Left ventricle myocardium inferior (tissue), 1 donor: Measurements from ENCODE around the gene ABCF1. TPM values are rescaled to one million over a fixed set of nuclear protein-coding genes. Genes with fewer than 3 reads are reported as not detected.

Experiments
- DNase-seq: peaks from one replicate; pipeline ENCODE4 v3.0.0-alpha.2; 2020
- H3K27ac ChIP-seq: fragments of 200-600 bp; replicated peaks from 2 replicates; pipeline ENCODE4 v1.8.0; 2021
- H3K27me3 ChIP-seq: fragments of 200-600 bp; 2 replicates; pipeline ENCODE4 v1.8.0; 2021; ENCODE audit warnings: low read depth
- H3K36me3 ChIP-seq: fragments of 200-600 bp; 2 replicates; pipeline ENCODE4 v1.8.0; 2021
- H3K4me1 ChIP-seq: fragments of 200-600 bp; 2 replicates; pipeline ENCODE4 v1.8.0; 2021
- H3K4me3 ChIP-seq: fragments of 200-600 bp; 2 replicates; pipeline ENCODE4 v1.8.0; 2021; ENCODE audit warnings: mild to moderate bottlenecking, moderate library complexity
- H3K9me3 ChIP-seq: fragments of 200-600 bp; replicated peaks from 2 replicates; pipeline ENCODE4 v1.8.0; 2021
- intact Hi-C: fragments of 100-400 bp; cut with micrococcal nuclease; formaldehyde crosslinking; loops from one replicate; pipeline ENCODE4 v1.11.0; 2022
- total RNA-seq: library from RNA; stranded (reverse); fragmentation: NEBNext Ultra II Directional; extraction: Animal tissue kit (Norgen Biotek cat#: 25700); gene quantifications from one replicate; pipeline ENCODE4 v1.2.1, GENCODE V29; 2021
- TF ChIP-seq, protein P1 (sequence below): fragments of 200-600 bp; IDR thresholded peaks from 2 replicates; pipeline ENCODE4 v1.8.0; 2021; ENCODE audit warnings: antibody characterized with exemption, mild to moderate bottlenecking, borderline replicate concordance
- donor health status: DM: no; HTN: yes; CAD: no; lungs with severe emphysema.

ABCF1 gene
- total RNA-seq, 1 donor from 2014 or later = 38.8 TPM

DNA sequence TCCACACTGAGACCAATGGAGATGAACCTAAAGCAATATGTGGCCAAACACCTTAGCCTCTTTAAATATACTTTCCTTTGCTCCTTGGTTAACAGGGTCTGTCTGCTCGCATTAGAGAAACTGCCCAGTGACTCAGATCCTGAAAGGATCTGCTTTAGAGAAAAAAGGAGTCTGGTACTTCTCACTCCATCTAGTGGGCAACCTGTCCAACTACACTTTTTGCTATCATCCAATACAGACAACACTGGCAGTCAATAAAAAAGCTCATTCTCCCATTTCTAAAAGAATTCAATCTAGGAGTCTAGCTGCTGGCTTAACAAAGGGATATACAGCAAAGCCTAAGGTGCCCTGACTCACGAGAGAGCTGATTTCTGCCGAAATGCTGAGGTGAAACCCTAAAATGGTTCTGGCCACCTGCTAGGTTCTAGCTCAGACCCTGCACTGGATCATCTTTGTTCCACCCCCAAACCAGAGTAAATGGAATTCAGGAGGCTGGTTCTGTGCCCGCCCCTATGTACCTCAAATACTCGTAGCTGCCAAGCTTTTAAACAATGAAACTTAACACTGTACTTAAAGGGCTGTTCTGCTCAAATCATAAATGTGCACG lies 26.5 kb upstream of the ABCF1 start:
- Histone ChIP-seq H3K9me3 (no peaks in the 10 kb centered on the region), H3K4me3 (no peak overlapping the region), H3K27me3 (no peaks in the 10 kb centered on the region), H3K4me1 (peaks cover 28% of the 10 kb centered on the region), H3K36me3 (peaks cover 43% of the 10 kb centered on the region), H3K27ac (peak overlapping the region; percentile 21)
- TF ChIP-seq, protein P1, sequence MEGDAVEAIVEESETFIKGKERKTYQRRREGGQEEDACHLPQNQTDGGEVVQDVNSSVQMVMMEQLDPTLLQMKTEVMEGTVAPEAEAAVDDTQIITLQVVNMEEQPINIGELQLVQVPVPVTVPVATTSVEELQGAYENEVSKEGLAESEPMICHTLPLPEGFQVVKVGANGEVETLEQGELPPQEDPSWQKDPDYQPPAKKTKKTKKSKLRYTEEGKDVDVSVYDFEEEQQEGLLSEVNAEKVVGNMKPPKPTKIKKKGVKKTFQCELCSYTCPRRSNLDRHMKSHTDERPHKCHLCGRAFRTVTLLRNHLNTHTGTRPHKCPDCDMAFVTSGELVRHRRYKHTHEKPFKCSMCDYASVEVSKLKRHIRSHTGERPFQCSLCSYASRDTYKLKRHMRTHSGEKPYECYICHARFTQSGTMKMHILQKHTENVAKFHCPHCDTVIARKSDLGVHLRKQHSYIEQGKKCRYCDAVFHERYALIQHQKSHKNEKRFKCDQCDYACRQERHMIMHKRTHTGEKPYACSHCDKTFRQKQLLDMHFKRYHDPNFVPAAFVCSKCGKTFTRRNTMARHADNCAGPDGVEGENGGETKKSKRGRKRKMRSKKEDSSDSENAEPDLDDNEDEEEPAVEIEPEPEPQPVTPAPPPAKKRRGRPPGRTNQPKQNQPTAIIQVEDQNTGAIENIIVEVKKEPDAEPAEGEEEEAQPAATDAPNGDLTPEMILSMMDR = peak; percentile 86
- intact Hi-C loops = loop anchor here (2.0 kb wide), 1 partner anchor 62 kb away; no protein-coding TSS in a partner anchor
- no peak for DNase-seq

DNA sequence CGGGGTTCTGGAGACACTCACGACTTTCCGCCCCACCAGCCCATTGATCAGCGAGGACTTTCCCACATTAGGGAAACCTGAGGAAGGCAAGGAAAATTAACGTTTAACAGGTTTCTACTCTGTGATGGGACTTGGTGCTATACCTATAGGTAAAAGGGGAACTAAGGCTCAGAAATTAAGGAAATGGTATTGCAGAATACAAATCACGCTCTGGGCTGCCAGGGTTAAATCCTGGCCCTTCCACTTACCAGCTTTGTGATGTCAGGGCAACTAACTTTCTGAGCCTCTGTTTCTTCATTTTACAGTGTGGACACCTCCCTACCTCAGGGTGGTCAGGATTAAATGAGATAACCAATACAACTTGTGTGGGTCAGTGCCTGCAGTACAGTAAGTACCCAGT lies 23.8 kb upstream of the ABCF1 start:
- intact Hi-C loops = no loop called here
- Histone ChIP-seq H3K9me3 (no peaks in the 10 kb centered on the region), H3K4me3 (no peak overlapping the region), H3K27ac (no peak overlapping the region), H3K4me1 (peaks cover 19% of the 10 kb centered on the region), H3K36me3 (peaks cover 69% of the 10 kb centered on the region), H3K27me3 (no peaks in the 10 kb centered on the region)
- DNase-seq = no peak
- TF ChIP-seq, protein P1 = no peak

DNA sequence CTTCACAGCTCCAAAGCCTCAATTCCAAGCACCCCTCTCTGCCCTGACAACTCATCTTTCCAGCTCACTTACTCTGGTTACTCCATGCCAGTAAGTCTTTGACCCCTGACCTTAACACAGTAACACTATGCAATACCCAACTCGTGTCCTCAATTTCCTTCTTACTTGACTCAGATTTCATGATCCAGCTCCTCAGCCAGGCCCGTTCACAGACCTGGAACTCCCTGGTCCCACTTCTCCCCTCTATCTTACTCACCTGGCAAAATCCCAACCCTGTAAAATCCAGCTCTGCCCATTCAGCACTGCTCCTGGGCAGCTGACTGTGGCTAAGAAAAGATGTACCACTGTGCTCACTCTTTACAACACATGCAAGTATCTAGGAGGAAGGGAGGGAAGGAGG lies 22.9 kb upstream of the ABCF1 start:
- H3K27ac ChIP-seq = no peak overlapping the region
- peaks cover 79% of the 10 kb centered on the region for H3K36me3 ChIP-seq
- no peaks in the 10 kb centered on the region for H3K27me3 ChIP-seq
- H3K9me3 ChIP-seq = no peaks in the 10 kb centered on the region
- no peak overlapping the region for H3K4me3 ChIP-seq
- intact Hi-C loops = no loop called here
- TF ChIP-seq, protein P1 = no peak
- H3K4me1 ChIP-seq = peaks cover 10% of the 10 kb centered on the region
- DNase-seq = no peak

DNA sequence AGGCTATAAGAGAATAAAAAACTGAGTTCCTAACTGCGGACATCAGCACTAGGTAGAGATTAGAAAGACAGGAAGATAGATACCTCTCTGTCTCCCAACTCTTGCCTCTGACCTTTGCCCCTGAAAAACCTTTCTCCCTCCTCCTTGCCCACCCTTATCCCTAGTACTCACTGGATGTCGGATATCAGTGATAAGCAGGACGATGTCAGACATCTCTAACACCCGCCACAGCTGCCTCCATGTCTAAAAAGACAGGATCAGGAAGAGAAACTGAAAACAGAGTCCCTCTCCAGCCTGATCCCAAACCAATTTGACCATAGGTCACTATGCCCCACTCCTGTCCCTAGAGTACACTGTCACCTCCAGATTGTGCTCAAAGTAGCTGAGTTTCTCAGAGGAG lies 16.8 kb upstream of the ABCF1 start:
- TF ChIP-seq, protein P1 = no peak
- no peaks in the 10 kb centered on the region for H3K27me3 ChIP-seq
- peaks cover 49% of the 10 kb centered on the region for H3K36me3 ChIP-seq
- peak overlapping the region; percentile 98 for H3K27ac ChIP-seq
- DNase-seq = no peak
- intact Hi-C loops = no loop called here
- peak overlapping the region; percentile 90 for H3K4me3 ChIP-seq
- H3K9me3 ChIP-seq = no peaks in the 10 kb centered on the region
- H3K4me1 ChIP-seq = peaks cover 50% of the 10 kb centered on the region

DNA sequence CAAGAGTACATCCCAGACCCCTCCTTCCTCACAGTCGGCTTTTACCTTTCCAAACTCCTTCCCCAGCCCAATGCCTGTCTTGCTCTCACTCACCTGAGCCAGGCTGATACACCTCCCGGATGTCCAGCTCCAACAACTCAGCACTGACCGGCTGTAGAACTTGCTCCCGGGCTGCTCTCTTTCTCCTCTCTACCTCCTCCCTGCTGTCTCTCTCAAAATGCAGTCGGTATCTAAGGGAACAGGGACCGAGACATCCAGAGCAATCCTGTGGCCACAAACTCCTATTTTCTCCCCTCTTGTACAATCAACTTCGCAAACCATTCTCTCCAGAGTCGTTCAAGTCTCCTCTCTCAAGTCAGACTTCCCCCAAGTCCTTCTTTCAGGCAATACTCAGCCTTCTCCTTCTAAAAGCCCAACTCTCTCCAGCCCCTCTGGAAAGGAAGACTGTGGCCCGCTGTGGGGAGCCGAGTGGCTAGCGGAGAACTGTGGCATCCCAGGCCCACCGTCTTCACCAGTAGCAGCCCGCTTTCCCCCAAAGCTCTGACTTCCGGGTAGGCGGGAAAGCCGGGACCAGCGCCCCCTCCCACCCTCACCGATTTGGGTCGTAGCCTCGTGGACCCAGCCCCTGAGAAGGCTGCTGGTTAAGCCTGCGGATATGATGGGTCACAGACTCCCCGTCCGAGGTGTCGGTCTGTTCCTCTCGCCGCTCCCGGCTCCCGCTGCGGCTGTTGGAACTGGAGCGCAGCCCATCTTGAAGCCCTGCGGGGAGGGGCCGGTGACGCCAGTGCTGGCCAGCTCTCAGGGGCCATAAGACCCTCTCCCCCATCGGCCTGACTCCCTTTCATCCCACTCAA lies 16.1 kb upstream of the ABCF1 start:
- peak overlapping the region; percentile 98 for H3K27ac ChIP-seq
- H3K4me1 ChIP-seq = peaks cover 50% of the 10 kb centered on the region
- H3K27me3 ChIP-seq = no peaks in the 10 kb centered on the region
- H3K36me3 ChIP-seq = peaks cover 41% of the 10 kb centered on the region
- DNase-seq = peak; percentile 53
- intact Hi-C loops = no loop called here
- H3K4me3 ChIP-seq = peak overlapping the region; percentile 90
- H3K9me3 ChIP-seq = no peaks in the 10 kb centered on the region
- TF ChIP-seq, protein P1 = no peak
